GM13976 (cell line): ENCODE results near the gene CAP2.
"Not testable (repeated sequence)": the region's sequence is repeated elsewhere in the genome, so short reads cannot be mapped to it uniquely, and the experiment has no call there.

Experiments used
- DNase-seq: peaks from one replicate; pipeline ENCODE4 v3.0.0; 2012; ENCODE audit warnings: low spot score
- CTCF ChIP-seq: IDR thresholded peaks from 2 replicates; pipeline ENCODE4 v1.5.1; 2012; ENCODE audit warnings: borderline replicate concordance, mild to moderate bottlenecking; ENCODE audit not compliant: insufficient read depth; ENCODE audit errors: extremely low read depth, missing control alignments, control extremely low read depth
- in situ Hi-C: fragments of 300-500 bp; cut with MboI; formaldehyde crosslinking; loops from one replicate; pipeline ENCODE4 v1.12.0; 2022; ENCODE audit warnings: low sequenced_read_pairs, mixed read lengths, inconsistent platforms; ENCODE audit not compliant: unreplicated experiment

Gene CAP2

GRCh38 chr6:17410281-17410680, 16.9 kb downstream of the CAP2 start:
- in situ Hi-C loops: no loop called here
- no peak for DNase-seq
- no peak for TF ChIP-seq CTCF

GRCh38 chr6:17413313-17413750, 19.9 kb downstream of the CAP2 start:
- no peak for TF ChIP-seq CTCF
- in situ Hi-C loops: no loop called here
- DNase-seq: no peak

GRCh38 chr6:17414395-17414794, 21.0 kb downstream of the CAP2 start:
- in situ Hi-C loops: not testable (repeated sequence)

GRCh38 chr6:17415321-17415720, 21.9 kb downstream of the CAP2 start:
- no peak for TF ChIP-seq CTCF
- in situ Hi-C loops: no loop called here
- no peak for DNase-seq

More at GRCh38 chr6:17414395-17414794, 21.0 kb downstream of the CAP2 start:
- DNase-seq: not testable (repeated sequence)

- DNase-seq: no peak
- in situ Hi-C loops: no loop called here
- no peak for TF ChIP-seq CTCF
Observed at GRCh38 chr6:17416806-17417205, 23.4 kb downstream of the CAP2 start.

- in situ Hi-C loops: no loop called here
- DNase-seq: no peak
- no peak for TF ChIP-seq CTCF
Observed at GRCh38 chr6:17417817-17418216, 24.4 kb downstream of the CAP2 start.

GRCh38 chr6:17418281-17419188, 25.1 kb downstream of the CAP2 start:
- no peak for DNase-seq
- no peak for TF ChIP-seq CTCF
- in situ Hi-C loops: no loop called here
